Kidney (tissue), 14 donors: Measurements from ENCODE around the gene TPI1. TPM values are rescaled to one million over a fixed set of nuclear protein-coding genes. Genes with fewer than 3 reads are reported as not detected.
A peak's percentile ranks its signal among the peaks of the same experiment; 100 is the strongest.
"Not testable (repeated sequence)": the region's sequence is repeated elsewhere in the genome, so short reads cannot be mapped to it uniquely, and the experiment has no call there.

ENCODE experiments used
- DNase-seq, 5 donors: peaks; one replicate each; pipeline ENCODE4 v3.0.0-alpha.2; 2013 to 2020
- FAIRE-seq: peaks from 2 replicates; lab custom pipeline; 2012; peaks lifted over from hg19 to GRCh38; lab: Jason Lieb, UNC
- H3K27ac ChIP-seq, 2 donors: one replicate each; pipeline ENCODE4 v1.7.0; 2013; ENCODE audit warnings: low read depth in 2 of 2, low read length in 2 of 2, inconsistent platforms in 1 of 2
- H3K27me3 ChIP-seq: one replicate; pipeline ENCODE4 v1.7.1; 2013; ENCODE audit warnings: low read length, inconsistent platforms; ENCODE audit not compliant: control insufficient read depth, insufficient read depth
- H3K36me3 ChIP-seq, 3 donors: one replicate each; pipeline versions ENCODE4 v1.7.0 to v1.7.1; 2013; ENCODE audit warnings: low read length in 3 of 3, control low read depth in 1 of 3, inconsistent platforms in 1 of 3; ENCODE audit not compliant: insufficient read depth in 3 of 3, control insufficient read depth in 2 of 3
- H3K4me1 ChIP-seq, 3 donors: one replicate each; pipeline versions ENCODE4 v1.7.0 to v1.7.1; 2013; ENCODE audit warnings: low read length in 3 of 3, inconsistent platforms in 1 of 3, low read depth in 1 of 3; ENCODE audit not compliant: control insufficient read depth in 2 of 3, insufficient read depth in 2 of 3
- H3K4me3 ChIP-seq, 3 donors: one replicate each; pipeline versions ENCODE4 v1.7.0 to v1.8.1; 2013; ENCODE audit warnings: low read length in 3 of 3, control low read depth in 1 of 3, inconsistent platforms in 1 of 3
- H3K9ac ChIP-seq, 3 donors: one replicate each; pipeline versions ENCODE4 v1.7.0 to v1.7.1; 2013; ENCODE audit warnings: low read length in 3 of 3, control low read depth in 1 of 3, inconsistent platforms in 1 of 3
- H3K9me3 ChIP-seq, 3 donors: one replicate each; pipeline versions ENCODE4 v1.7.0 to v1.7.1; 2013; ENCODE audit warnings: low read length in 3 of 3, control low read depth in 1 of 3, inconsistent platforms in 1 of 3; ENCODE audit not compliant: control insufficient read depth in 2 of 3, insufficient read depth in 1 of 3
- intact Hi-C: fragments of 100-400 bp; cut with DNase I; formaldehyde crosslinking; loops from one replicate; pipeline ENCODE4 v1.11.1; 2022
- polyA plus RNA-seq: library from polyadenylated mRNA; stranded (reverse); fragments of 350-450 nt; fragmentation: Illumina TruSeq; extraction: RNeasy Lipid Tissue Mini Kit (QIAGEN cat#74804); gene quantifications from one replicate; pipeline ENCODE4 v1.2.3, GENCODE V29; 2014; ENCODE audit warnings: low read depth, low replicate concordance; ENCODE audit not compliant: insufficient read depth
- total RNA-seq: library from RNA; stranded (reverse); fragmentation: NEBNext Ultra II Directional; extraction: Animal tissue kit (Norgen Biotek cat#: 25700); gene quantifications from one replicate; pipeline ENCODE4 v1.2.1, GENCODE V29; 2021
- TF ChIP-seq, protein P1 (sequence below): IDR thresholded peaks from 3 replicates; pipeline ENCODE4 v1.5.1; 2012; ENCODE audit warnings: mild to moderate bottlenecking, moderate library complexity, borderline replicate concordance; ENCODE audit not compliant: insufficient read depth; ENCODE audit errors: extremely low read depth
- donor health status: control.
- donor health status: control.
- donor health status: control.
- donor health status: control.
- donor health status: control.
- donor health status: DM: yes; HTN: yes; CAD: no.
- donor health status: Normal renal cell carcinoma (clear cell type).

TPI1 gene
- total and polyA plus RNA-seq, 2 donors from 2014 or later, result 437 to 1,220 TPM

DNA sequence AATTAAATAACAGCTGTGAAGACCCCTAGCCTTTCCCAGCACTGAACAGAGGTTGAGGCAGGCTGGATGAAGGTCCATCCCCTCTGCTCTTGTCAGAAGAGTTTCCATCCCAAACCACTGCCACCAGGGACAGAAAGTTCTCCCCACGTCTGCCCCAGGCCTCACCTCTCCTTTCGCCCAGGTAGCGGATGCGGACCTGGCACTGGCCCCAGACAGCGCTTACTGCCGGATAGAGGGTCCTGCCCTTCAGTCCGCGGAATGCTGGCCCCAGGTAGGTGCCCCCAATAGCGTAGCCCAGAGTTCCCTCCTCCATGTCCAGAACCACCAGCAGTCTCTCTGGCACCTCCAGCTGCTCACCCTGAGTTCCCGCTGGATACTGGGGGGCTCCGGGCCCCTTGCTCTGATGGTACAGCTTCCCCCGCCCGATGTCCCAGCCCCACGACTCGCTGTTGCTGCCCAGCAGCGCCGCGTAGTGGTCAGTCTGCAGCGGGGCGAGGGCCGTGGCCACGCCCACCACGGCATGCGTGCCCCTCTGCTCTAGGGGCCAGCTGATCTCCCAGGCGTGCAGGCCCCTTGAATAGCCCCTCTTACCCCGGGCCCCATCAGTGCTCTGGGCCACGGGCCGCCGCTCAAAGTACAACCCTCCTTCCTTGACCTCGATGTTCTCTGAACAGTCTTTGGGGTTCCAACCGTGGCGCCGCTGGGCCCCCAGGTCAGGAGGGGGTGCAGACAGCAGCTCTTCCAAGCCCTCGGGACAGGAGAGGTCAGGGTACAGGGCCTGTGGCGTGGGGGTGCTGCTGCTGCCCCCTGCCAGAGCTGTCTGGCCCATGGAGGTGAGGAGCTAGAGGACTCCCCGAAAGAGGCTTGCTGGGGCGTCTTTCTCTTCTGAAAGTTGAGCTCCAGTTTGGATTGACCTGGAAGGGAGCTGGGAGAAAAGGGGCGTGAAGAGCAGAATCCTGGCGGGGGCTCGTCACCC is 5.0 kb downstream of the TPI1 start:
- no peak for FAIRE-seq
- Histone ChIP-seq H3K9me3 (no peaks in the 10 kb centered on the region), H3K36me3 (peaks cover 7 to 20% (median 9%) of the 10 kb centered on the region in 3 donors), H3K27ac (peak overlapping the region; percentile 89 to 90), H3K4me1 (peaks cover 0 to 35% (median 23%) of the 10 kb centered on the region in 3 donors), H3K4me3 (peak overlapping the region; percentile 65 to 93 (median 86)), H3K9ac (peak overlapping the region; percentile 7 to 94 (median 56)), H3K27me3 (no peaks in the 10 kb centered on the region)
- DNase-seq, result peak; percentile 89 to 94 (median 92)
- intact Hi-C loops, result no loop called here
- TF ChIP-seq, protein P1, sequence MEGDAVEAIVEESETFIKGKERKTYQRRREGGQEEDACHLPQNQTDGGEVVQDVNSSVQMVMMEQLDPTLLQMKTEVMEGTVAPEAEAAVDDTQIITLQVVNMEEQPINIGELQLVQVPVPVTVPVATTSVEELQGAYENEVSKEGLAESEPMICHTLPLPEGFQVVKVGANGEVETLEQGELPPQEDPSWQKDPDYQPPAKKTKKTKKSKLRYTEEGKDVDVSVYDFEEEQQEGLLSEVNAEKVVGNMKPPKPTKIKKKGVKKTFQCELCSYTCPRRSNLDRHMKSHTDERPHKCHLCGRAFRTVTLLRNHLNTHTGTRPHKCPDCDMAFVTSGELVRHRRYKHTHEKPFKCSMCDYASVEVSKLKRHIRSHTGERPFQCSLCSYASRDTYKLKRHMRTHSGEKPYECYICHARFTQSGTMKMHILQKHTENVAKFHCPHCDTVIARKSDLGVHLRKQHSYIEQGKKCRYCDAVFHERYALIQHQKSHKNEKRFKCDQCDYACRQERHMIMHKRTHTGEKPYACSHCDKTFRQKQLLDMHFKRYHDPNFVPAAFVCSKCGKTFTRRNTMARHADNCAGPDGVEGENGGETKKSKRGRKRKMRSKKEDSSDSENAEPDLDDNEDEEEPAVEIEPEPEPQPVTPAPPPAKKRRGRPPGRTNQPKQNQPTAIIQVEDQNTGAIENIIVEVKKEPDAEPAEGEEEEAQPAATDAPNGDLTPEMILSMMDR, result peak; percentile 96

DNA sequence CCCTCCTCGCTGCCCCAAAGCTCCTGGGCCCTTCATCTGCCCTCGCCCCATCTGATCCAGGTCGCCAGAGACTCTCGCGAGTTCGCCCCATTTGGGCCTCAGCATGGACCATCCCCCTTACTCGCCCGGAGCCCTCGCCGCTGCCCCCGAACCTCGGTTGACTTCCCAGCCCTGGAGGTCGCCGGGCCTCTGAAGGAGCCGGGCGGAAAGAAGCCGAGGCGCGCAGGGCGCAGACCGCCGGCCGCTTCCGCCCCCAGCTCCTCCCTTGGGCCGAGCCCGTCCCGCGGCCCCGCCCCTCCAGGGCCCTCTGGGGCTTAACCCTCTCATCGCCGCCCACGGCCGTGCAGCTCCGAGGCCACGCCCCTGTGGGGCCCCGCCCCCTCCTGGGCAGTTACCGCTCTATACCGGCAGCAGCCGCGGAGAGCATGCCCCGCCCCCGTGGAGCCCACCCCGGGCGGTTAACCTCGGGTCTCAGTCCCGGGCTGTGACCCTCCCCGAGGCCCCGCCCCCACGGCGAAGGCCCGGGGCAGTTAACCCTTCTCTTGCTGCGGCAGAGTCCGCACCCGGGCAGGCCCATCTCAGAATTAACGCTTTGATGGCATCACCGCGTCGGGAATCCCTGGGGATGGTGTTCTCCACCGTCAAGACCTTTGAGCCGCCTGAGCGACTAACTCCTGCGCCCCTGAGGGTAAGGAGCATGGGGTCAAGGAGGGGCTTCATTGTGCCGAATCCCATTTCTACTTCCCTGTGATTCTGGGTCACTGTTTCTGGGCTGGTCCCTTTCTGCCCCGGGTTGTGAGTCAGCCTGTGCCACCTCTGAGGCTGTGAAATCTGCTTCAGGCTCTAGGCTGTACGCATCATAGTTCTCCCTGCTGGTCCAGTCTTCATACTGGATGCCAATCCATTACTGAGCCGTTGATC is 6.0 kb downstream of the TPI1 start, which contains the start of gene SPSB2:
Gene SPSB2 (minus strand): TSS at position 210 of the 921 bp plus-strand sequence. CDS start 402 bp downstream, outside the sequence.
- Histone ChIP-seq H3K9me3 (no peaks in the 10 kb centered on the region), H3K4me1 (peaks cover 0 to 34% (median 23%) of the 10 kb centered on the region in 3 donors), H3K27me3 (no peaks in the 10 kb centered on the region), H3K9ac (peak within 1 kb of the TSS; percentile 70 to 94 (median 92)), H3K36me3 (peaks cover 7 to 20% (median 9%) of the 10 kb centered on the region in 3 donors), H3K4me3 (peak within 1 kb of the TSS; percentile 83 to 93 (median 88)), H3K27ac (peak within 1 kb of the TSS; percentile 89 to 93)
- TF ChIP-seq, protein P1, result no peak
- intact Hi-C loops, result no loop called here
- FAIRE-seq, result no peak
- DNase-seq, result peak; percentile 99 to 100 (median 99)

DNA sequence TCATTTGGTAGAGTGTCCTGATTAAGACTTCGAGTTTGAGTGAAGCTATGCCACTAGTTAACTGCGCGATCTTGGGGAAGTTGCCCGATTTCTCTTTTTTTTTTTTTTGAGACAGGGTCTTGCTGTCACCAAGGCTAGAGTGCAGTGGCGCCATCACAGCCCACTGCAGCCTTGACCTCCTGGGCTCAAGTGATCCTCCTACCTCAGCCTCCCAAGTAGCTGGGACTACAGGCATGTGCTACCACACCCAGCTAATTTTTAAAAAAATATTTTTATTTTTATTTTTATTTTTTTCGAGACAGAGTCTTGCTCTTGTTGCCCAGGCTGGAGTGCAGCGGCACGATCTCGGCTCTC is 6.7 kb downstream of the TPI1 start:
- Histone ChIP-seq H3K4me3 (peak overlapping the region; percentile 83 to 93 (median 88)), H3K4me1 (peaks cover 0 to 28% (median 20%) of the 10 kb centered on the region in 3 donors)
- intact Hi-C loops, result not testable (repeated sequence)

DNA sequence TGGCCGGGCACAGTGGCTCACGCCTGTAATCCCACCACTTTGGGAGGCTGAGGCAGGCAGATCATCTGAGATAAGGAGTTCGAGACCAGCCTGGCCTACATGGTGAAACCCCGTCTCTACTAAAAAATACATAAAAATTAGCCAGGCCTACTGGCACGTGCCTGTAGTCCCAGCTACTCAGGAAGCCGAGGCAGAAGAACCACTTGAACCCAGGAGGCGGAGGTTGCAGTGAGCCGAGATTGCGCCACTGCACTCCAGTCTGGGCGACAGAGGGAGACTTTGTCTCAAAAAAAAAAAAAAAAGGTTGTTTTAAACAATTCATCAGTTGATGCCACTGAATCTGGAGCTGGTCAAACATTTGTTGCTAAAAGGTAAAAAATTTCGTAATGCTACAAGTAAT is 12.5 kb downstream of the TPI1 start:
- H3K9me3 ChIP-seq, H3K27me3 ChIP-seq, FAIRE-seq, intact Hi-C loops, H3K4me3 ChIP-seq, DNase-seq, H3K36me3 ChIP-seq, H3K4me1 ChIP-seq, H3K9ac ChIP-seq, H3K27ac ChIP-seq: not testable (repeated sequence)

More for the DNA sequence above, 6.7 kb downstream of the TPI1 start:
- peaks cover 7 to 20% (median 9%) of the 10 kb centered on the region in 3 donors for H3K36me3 ChIP-seq
- H3K27me3 ChIP-seq, FAIRE-seq, H3K9me3 ChIP-seq: not testable (repeated sequence)
- peak overlapping the region; percentile 59 to 92 (median 70) for H3K9ac ChIP-seq
- H3K27ac ChIP-seq, result peak overlapping the region; percentile 89 to 93
- DNase-seq, result peak in 1 of 5 donors; percentile 18
